ENCODE results near the gene AFTPH.

DNA sequence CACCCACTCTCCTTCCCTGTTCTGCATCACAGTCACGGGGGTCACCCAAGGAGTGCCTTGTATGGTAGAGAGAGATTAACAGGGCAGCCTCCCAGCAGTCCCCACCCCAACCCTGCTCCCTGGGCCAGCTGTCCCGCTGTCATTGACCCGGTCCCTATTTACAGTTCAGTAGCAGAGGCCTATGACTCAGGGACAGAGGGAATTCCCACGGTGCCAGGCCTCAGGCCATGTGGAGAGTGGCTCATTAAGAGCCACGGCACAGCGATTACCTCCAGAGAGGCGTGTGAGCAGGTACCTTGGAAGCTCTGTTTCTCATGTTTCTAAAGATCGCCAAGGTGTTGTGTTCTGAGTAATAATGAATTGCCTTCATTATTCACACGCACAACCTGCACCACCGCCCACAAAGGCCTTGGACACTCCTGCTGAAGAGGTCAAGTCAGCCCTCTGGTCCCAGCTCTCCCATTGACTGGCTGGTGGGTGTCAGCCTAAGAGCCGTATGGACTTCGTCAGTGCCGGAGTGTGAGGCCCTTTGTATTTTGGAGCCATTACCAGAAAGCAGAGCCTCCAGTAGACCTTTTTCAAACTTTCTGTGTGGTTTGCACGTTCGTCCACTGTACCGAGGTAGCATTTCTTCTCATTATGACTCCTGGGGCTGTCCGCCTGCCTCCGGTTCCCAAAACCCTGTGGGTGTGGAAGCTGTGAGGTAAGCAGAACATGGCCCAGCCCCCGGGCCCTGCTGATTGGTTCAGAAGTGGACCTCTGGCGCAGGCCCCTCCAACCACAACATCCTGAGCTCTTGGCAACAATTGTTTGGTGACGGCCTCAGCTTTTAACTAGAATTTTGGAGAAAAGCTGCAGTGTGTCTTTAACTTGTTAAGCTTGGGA lies 82.6 kb downstream of the AFTPH start:
- TF ChIP-seq CTCF (IDR thresholded peaks at IDR 0.05; ENCODE audit: insufficient read depth, low read depth, low read length), result no peak
- no peak for TF ChIP-seq EZH2 (IDR thresholded peaks at IDR 0.05; ENCODE audit: insufficient read depth, low read length)

Data from astrocyte (in vitro differentiated cells and primary cell).